CD4-positive, alpha-beta T cell treated with Interleukin-4 for 1 hour (primary cell): ENCODE measurements around the gene KRTAP10-1.

Experiments
- DNase-seq, 2 donors: peaks; one replicate each; pipeline ENCODE4 v3.0.0-alpha.2; 2020 to 2022

The KRTAP10-1 gene

DNA sequence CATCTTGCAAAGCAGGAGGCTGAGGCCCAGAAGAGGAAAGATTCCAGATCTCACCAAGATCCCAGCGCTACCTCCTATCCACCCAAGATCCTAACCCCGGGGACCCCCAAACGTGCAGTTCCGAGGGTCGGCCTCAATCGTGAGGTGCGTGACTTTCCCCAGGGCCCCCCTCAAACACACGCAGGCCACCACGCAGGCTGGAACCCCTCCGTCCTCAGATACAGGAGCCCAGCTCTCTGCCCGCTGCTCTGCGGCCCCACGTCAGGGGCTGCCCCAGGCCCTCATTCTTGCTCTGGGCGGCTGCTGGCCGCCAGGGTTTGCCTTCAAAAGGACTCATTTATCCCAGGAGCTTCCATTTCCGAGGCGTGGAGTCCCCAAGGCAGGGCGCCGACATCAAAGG, 39.9 kb downstream of the KRTAP10-1 start:
- DNase-seq, result no peak

DNA sequence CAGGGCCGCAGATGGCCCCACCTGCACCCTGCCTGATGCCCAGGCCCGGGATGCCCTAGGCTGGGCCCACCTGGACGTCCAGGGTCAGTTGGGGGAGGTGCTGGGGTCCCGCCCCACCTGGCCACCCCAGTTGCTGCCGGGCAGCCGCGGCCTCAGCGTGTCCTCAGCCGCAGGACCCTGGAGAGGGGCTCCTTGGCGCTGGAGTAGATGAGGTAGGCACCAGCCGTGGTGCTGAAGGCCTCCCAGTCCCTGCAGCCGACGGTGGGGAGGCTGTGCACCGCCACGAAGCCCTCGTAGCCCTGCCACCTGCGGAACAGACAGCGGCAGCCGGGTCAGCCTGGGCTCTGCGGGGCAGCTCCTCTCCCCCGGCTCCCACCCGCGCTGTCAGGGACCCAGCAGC, 40.4 kb downstream of the KRTAP10-1 start:
- DNase-seq, result no peak

DNA sequence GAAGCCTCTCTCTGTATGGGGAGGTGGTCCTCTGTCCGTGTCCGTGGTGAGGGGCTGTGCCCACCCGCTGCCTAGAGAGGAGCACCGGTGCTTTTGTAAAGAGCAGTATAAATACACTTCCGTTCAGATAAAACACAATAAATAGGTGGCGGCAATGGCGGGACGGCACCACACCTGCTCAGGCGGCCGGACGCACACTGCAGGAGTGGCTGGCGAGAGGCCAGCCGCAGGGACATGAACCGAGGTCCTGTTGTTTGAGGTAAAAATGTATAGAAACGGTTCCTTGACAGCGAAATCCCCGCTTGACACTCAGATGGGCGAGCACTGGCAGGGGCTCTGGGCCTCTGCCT, 40.8 kb downstream of the KRTAP10-1 start:
- DNase-seq, result no peak

DNA sequence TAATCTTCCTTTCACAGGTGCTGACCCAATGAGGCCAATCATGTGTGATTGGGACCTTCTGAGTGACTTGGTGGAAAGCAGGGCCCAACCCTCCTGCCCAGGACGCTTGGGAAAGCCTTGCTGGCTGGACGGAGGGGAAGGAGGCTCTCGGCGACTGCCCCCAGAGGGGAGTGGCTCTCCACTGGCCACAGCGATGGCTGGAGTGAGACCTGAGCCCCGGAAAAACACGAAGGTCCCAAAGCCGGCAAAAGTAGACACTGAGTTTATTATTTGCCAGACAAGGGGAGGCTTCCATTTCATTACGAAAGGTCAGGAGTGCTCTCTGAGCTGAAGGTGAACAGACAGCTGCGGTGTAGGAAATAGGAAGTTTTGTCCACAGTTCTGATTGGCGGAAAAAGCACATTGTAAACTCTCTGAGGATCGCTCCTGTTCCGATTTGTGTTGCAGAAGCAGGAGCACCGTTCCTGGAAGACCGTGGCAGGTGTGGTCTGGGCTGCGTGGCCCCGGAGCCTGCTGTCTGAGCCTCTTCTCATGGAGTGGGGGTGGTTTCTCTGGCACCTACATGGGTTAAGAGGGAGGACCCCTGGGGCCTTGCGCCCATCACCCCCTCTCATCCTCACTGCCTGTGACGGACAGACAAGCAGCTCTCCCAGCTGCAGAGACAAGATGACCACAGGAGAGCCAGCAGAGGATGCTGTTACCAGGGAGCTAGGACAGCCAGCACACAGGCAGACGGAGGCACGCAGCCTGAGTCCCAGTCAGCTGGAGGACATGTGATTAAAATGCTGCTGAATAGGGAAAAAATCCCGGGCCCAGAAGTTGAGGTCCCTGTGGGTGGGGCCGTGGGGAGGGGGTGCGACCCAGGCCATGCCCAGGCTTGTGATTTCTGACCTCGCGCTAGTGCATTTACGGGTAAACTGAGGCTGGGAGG, 41.5 kb downstream of the KRTAP10-1 start:
- no peak for DNase-seq

DNA sequence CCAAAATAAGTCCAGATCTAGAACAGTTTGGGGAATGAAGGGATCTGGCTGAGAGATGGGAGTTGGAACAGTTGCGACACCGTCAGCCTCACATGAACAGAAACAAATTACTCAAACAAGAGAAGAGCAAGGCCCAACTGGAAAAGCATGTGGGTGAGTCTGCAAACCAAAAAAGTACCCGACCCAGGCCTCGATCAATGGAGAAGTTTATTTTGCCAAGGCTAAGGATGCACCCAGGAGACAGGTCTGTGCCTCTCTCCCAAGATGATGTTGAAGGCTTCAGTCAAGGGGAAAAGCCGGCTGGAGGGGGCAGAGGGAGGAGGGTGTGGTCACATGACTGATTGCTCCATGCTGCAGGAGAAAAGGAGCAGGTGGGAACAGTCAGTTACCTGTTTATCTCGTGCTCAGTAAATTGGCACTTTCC, 42.3 kb downstream of the KRTAP10-1 start:
- DNase-seq, result no peak

DNA sequence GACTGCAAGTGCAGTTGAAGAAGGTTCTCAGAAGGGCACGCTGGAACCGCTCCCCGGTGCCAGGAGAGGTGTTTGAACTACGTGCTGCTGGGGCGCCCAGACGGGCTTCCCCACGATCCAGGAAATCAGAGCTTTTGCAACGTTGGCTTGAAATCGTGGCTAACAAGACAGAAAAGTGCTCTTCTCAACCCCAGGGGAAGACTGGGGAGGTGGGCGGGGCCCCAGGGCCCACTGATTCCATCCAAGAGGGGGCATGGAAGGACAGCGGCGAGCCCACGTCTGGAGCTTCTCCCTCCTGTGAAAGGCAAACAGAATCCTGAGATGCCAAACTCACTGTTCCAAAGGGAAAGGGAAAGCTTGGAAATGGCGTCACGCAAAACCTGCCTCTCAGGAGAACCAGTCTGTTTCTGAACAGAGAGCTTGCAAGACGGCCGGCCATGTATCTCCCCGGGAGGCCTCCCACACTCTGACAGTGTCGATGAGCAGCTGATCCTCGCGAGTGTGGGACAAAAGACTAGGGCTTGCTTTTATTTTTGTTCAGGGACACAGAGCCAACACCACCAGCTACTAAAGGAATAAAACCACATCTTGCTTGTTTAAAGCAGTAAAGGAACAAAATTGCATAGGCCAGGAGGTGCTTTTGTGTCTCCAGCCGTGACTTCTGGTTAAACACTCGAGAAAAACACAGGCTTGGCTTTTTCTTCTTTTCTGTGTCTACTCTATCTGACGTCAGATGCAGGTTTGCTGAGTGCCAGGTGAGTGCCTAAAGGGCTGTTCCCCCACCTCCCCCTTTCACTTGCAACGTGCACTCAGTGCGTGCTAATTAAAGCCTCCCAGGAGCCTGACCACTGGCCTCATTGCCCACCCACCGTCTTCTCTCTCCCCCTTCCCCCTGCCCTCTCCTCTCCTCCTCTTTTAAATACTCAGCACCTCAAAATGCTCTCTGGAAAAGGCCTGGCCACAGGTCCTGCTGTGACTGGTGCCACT, 43.1 kb downstream of the KRTAP10-1 start:
- DNase-seq, result no peak

DNA sequence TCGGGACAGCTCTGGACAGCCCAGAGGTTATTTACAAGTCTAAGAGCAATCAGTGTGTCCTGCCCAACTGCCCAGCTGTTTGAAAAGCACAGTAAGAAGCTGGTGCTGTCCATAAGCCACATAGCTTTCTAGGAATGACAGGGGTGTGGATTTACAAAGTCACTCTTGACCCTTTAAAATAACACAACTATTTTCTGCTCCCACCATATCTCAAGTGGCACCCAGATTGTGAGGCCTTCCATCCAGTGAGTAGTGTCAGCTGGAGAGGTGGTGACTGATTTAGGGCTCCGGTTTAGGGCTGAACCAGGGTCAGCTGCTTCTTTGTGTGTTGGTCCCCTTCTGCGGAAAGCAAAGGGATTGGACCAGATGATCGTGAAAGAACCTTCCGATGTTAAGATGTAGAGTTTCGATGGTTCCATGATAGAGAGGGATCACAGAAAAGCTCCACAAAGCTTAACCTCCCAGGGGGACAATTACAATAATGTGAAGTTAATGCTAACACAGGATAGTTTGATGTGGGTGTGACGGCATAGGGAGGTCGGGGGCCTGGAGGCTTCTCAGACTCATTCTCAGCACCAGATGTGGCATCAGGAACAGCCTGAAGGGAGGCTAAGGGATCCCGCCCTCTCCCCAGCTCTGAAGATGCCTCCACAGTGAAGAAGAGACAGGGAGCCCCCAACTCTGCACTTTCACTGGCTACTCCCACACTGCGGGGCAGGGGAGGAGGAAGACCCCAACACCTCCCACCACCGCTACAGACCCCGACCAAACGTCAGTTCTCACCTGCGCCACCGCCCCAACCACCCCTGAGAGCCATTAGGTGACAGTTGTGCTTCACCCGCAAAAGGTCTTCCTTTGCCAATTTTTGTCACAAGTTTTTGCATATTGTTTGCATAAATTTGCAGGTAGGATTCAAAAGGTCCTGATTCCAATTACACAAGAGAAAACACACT, 44.1 kb downstream of the KRTAP10-1 start:
- no peak for DNase-seq

DNA sequence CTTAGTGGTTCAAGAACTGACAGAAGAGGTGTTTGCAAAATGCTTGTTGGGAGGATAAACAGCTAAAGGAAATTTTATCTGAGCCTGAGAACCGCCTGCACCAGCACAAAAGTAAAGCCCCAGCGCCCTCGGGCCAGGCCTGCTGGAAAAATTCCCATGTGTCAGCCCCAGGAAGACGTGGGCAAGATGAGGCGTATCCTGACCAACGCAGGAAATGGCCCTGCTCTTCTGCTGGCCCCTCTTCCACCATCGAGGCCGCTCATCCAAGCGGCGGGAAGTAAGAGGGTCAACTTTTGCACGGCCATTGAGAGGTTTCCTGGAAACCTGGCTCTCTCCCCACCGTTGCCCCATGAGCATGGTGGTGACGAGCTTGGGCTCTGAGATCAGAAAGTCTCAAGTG, 45.0 kb downstream of the KRTAP10-1 start:
- DNase-seq, result no peak

DNA sequence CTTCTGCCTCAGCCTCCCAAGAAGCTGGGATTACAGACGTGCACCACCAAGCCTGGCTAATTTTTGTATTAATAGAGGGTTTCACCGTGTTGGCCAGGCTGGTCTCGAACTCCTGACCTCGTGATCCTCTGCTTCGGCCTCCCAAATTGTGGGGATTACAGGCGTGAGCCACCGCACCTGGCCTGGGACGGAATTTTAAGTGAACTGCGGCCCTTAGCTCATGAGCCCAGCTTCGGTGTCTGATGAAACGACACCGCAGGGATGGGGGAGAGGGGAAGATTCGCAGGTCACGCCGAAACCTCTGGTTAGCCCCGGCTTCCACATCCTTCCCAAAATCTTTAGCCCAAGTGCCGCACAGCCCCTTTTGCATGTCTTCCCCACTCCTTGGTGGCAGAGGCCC, 45.6 kb downstream of the KRTAP10-1 start:
- DNase-seq, result no peak

DNA sequence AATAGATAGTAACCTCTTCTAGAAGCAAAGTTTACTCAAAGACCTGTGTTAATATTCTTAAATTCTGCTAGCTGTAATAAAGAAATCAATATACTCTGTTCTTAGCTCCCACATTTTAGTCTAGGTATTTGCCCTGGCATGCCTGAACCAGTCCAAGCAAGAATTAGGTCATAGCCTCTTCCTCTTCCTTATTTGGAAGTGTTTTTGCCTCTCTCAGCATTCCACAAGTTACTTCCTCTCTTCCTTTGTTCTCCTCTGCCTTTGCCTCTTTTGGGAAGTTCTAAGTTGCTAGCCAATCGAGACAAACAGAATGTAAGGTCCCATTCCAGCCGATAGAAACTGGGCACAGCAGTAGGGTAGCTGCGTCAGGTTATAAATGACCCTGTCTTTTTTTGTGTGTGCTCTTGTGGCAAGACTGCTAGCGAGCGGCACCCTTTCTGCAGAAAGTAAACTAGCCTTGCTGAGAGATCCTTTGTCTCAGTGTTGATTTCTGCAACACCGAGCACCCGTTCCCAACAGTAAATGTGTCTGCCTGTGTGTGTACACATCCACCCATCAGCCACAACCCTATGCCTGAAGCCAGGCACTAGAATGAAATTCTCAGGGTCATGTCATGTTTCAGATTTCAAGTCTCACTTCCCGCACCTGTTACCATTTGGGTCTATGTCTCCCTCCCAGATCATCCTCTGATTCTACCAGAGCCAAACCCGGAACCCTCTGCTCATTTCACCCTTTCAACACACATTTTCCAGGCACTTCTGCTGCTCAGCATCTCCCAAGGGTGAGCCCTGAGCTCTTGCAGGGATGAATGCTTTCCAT, 47.2 kb downstream of the KRTAP10-1 start:
- DNase-seq, result no peak

DNA sequence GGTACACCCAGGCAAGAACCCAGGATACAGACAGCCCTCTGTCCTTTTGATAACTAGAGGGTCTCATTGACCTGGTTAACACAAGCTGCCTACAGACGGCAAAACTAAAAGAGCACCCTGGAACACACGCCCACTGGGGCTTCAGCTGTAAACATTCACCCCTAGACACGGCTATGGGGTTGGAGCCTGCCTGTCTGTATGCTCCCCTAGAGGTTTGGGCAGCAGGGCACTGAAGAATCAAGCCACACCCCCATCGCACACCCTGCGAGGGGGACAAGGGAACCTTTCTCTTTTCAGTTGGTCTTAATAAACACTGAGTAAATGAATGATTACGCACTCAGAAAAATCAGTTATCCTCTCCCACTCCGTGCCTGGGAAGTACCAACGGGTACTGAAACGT, 49.2 kb downstream of the KRTAP10-1 start:
- no peak for DNase-seq

DNA sequence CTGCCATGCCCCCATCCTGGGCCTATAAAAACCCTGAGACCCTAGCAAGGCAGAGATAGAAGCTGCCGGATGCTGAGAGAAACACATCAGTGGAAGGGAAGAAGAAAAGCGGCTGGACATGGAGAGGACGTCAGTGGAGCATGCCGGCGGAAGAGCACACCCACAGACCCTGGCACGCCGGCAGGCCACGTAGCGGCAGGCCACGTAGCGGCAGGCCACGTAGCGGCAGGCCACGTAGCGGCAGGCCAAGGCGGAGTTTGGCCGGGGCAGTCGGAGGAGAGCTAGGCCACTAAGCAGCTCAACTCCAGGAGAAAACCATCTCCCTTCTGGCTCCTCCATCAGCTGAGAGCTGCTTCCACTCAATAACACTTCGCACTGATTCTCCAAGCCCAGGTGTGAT, 49.6 kb downstream of the KRTAP10-1 start:
- no peak for DNase-seq

DNA sequence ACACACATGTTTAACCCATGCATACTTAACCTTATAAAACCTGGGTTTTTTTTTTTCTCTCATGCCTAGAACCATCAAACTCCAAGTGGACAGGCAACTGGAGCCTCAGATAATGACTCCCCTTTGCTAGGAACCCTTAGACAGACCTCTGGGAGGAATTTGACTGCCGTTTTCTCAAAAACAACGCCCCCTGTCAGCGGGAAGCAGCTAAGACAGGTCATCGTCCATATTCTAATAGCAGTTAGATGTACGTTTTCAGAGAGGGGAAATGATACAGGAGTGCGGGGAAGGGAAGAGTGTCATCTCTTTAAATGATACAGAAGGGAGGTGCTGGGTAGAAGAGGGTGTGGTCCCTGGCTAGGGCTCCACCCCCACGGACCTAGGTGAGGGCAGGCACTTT, 50.0 kb downstream of the KRTAP10-1 start:
- DNase-seq, result no peak
